Muscle of arm (tissue), 12 donors: Measurements from ENCODE around the gene SEC22A. TPM values are rescaled to one million over a fixed set of nuclear protein-coding genes. Genes with fewer than 3 reads are reported as not detected.
"Not testable (repeated sequence)": the region's sequence is repeated elsewhere in the genome, so short reads cannot be mapped to it uniquely, and the experiment has no call there.

Source experiments
- DNase-seq: peaks from one replicate; pipeline ENCODE4 v3.0.0-alpha.2; 2013
- polyA plus RNA-seq, 12 donors: library from polyadenylated mRNA; unstranded; fragments of 120-200 nt; gene quantifications; one replicate each; pipeline ENCODE4 v1.2.1, GENCODE V29; 2013; ENCODE audit not compliant: insufficient read length in 12 of 12

The SEC22A gene
- polyA plus RNA-seq, 12 donors, result 13.0 to 25.1 (median 18.4) TPM; not detected in 1

GRCh38 chr3:123168605-123169004 is 33.1 kb upstream of the SEC22A start:
- DNase-seq, result no peak

- DNase-seq, result no peak
Observed at GRCh38 chr3:123169492-123169929, 32.2 kb upstream of the SEC22A start.

GRCh38 chr3:123169930-123170329 is 31.8 kb upstream of the SEC22A start:
- DNase-seq, result no peak

GRCh38 chr3:123180791-123181190 is 21.0 kb upstream of the SEC22A start:
- DNase-seq, result no peak

- no peak for DNase-seq
Observed at GRCh38 chr3:123186695-123187094, 15.0 kb upstream of the SEC22A start.

GRCh38 chr3:123188058-123188457 is 13.7 kb upstream of the SEC22A start:
- no peak for DNase-seq

GRCh38 chr3:123193448-123194101 is 8.2 kb upstream of the SEC22A start:
- DNase-seq, result no peak

- no peak for DNase-seq
Observed at GRCh38 chr3:123194552-123194951, 7.2 kb upstream of the SEC22A start.

- DNase-seq, result no peak
Observed at GRCh38 chr3:123198372-123198771, 3.4 kb upstream of the SEC22A start.

GRCh38 chr3:123201223-123201556 is 553 bp upstream of the SEC22A start:
- DNase-seq, result no peak

GRCh38 chr3:123202451-123202850 is 708 bp downstream of the SEC22A start:
- DNase-seq, result peak; percentile 10

GRCh38 chr3:123218990-123219389 is 17.2 kb downstream of the SEC22A start:
- DNase-seq, result no peak

- not testable (repeated sequence) for DNase-seq
Observed at GRCh38 chr3:123221369-123221768, 19.6 kb downstream of the SEC22A start.

- no peak for DNase-seq
Observed at GRCh38 chr3:123225016-123225415, 23.3 kb downstream of the SEC22A start.

GRCh38 chr3:123226549-123226948 is 24.8 kb downstream of the SEC22A start:
- no peak for DNase-seq

- DNase-seq, result no peak
Observed at GRCh38 chr3:123229145-123229544, 27.4 kb downstream of the SEC22A start.

GRCh38 chr3:123236902-123237301 is 35.2 kb downstream of the SEC22A start:
- no peak for DNase-seq

GRCh38 chr3:123239186-123239585 is 37.4 kb downstream of the SEC22A start:
- not testable (repeated sequence) for DNase-seq

GRCh38 chr3:123239756-123240155 is 38.0 kb downstream of the SEC22A start:
- DNase-seq, result no peak

GRCh38 chr3:123244128-123244527 is 42.4 kb downstream of the SEC22A start:
- no peak for DNase-seq

- DNase-seq, result peak; percentile 35
Observed at GRCh38 chr3:123246866-123247265, 45.1 kb downstream of the SEC22A start.

GRCh38 chr3:123256256-123256655 is 54.5 kb downstream of the SEC22A start:
- no peak for DNase-seq

GRCh38 chr3:123258359-123258758 is 56.6 kb downstream of the SEC22A start:
- DNase-seq, result no peak

- DNase-seq, result peak; percentile 38
Observed at GRCh38 chr3:123258811-123259420, 57.2 kb downstream of the SEC22A start.
